ENCODE results near the gene ZXDC.

- TF ChIP-seq CTCF (IDR thresholded peaks at IDR 0.05) (no peak), ZFX (IDR thresholded peaks at IDR 0.05; ENCODE audit: borderline replicate concordance) (no peak)
These were observed 38.6 kb downstream of the ZXDC start for GRCh38 chr3:126436826-126437717.

Measured in 22Rv1 (cell line).